ENCODE measurements around the gene RASL12.
"Not testable (repeated sequence)": the region's sequence is repeated elsewhere in the genome, so short reads cannot be mapped to it uniquely, and the experiment has no call there.

RASL12 gene, protein sequence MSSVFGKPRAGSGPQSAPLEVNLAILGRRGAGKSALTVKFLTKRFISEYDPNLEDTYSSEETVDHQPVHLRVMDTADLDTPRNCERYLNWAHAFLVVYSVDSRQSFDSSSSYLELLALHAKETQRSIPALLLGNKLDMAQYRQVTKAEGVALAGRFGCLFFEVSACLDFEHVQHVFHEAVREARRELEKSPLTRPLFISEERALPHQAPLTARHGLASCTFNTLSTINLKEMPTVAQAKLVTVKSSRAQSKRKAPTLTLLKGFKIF

GRCh38 chr15:65067645-65068402 lies at the start of gene RASL12:
Gene RASL12, minus strand, starts transcription at chr15:65067991. Its CDS starts 156 bp downstream, at chr15:65067835.
- no peak for DNase-seq (ENCODE audit: low spot score)

DNA sequence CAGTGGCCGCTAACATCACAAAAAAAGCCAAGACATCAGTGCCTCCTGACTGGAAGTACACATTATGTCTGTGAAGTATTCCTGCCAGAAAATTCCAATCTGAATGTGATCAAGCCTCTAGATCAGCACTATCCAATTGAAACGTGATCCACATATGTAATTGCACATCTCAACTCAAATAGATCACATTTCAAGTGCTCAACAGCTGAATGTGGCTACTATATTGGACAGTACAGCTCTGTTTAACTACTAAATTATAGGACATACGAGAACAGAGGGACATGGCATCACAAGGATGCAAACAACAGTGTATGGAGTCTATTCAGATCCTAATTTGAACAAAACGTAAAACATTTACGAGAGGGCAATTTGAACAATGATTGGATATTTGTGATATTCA lies 47.8 kb upstream of the RASL12 start:
- no peak for DNase-seq (ENCODE audit: low spot score)

- DNase-seq (ENCODE audit: low spot score), result no peak
These were observed 47.3 kb upstream of the RASL12 start, which contains the start of gene UBAP1L for GRCh38 chr15:65115086-65115485. Gene UBAP1L, minus strand, starts transcription at chr15:65115200. Its CDS starts 8,985 bp downstream, at chr15:65106215.

DNA sequence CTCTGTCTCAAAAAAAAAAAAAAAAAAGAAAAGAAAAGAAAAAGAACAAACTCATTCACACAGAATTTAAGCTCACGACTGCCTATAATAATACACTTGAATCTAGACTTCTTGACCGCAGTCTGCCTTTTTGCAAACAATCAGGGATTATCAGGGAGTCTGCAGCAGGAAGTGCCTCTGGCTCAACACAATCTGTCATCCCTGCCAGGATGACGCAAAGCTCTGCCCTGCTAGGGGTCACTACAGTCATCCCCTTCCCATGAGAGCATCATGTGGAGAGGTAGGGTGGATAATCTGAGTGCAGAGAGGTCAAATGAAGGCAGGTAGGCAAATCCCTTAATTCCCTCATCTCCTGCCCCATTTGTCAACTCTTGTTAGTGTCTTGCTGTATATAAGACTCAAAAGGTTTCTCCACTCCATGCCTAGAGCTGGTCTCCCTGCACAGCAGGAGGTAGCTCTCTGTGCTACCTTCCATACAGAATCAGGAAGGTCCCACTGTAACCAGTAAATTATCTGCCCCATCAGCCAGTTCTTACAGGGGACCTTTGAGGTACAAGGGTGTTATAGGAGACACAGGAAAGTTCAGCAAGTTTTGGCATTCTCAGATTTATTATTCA lies 43.0 kb upstream of the RASL12 start:
- no peak for DNase-seq (ENCODE audit: low spot score)

- no peak for DNase-seq (ENCODE audit: low spot score)
These were observed 38.3 kb upstream of the RASL12 start for GRCh38 chr15:65106011-65106590.

DNA sequence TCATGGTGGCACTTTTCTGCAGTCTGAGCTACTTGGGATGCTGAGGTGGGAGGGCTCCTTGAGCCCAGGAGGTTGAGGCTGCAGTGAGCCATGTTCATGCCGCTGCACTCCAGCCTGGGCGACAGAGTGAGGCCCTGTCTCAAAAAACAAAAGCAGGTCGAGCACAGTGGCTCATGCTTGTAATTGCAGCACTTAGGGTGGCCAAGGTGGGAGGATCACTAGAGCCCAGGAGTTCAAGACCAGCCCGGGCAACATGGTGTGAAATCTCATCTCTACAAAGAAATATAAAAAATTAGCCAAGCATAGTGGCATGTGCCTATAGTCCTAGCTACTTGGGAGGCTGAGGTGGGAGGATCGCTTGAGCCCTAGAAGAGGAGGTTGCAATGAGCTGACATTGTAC lies 37.2 kb upstream of the RASL12 start:
- DNase-seq (ENCODE audit: low spot score), result no peak

GRCh38 chr15:65102912-65103311 lies 35.1 kb upstream of the RASL12 start:
- DNase-seq (ENCODE audit: low spot score), result no peak

DNA sequence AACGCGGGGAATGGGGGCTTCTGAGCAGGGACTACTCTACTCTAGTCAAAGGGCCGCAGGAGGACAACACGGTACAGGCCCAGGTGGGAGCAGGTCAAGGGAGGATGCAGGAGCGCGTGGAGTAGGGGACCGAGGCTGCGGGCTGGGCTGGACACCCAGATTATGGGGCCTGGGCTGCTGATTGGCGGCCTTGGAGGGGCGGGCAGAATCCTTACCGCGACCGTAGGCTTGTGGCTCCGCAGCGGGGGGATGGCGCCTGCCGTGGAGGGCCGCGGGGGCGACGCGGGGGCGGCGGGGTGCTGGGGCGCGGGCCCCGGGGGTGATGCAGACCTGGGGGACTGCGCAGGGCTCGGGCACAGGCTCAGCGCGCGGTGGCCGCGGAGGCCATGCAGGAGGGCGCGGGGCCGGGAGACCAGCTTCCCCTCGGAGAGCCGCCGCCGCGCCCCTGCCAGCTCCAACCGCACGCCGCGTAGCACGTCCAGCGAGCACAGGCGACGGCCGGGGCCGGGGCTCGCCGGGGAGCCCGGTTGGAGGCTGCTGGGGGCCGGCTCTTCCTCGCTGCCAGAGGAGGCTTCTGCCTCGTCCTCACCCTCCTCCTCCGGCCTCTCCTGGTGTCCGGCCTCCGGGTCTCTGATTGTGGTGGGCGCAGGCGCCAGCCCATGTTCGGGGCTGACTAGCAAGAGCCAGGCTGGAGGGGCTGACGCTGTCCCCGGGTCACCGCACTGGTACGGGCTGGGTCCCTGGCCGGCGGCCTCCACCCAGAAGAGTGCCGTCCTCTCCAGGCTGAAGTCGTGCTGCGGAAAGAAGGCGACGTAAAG lies 34.3 kb upstream of the RASL12 start:
- DNase-seq (ENCODE audit: low spot score), result no peak

GRCh38 chr15:65101411-65101890 lies 33.7 kb upstream of the RASL12 start:
- DNase-seq (ENCODE audit: low spot score), result peak; percentile 47

DNA sequence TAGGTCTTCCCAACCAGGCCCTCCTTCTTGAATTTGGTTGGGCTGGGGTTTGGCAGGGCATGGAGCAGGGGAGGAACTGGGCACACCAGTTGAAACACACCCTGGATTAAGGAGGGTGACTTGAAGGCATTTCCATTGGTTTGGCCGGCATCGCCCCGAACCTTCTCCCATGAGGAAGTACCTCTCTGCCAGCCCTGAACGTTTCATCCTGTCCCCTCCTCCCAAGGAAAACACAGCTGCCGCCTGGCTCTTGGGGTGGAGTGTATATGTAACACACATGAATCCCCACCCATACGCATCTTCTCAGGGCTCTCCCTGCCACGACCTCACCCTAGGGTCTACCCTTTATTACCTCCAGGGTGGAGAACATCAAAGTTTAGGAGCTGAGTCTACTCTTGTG lies 32.7 kb upstream of the RASL12 start:
- no peak for DNase-seq (ENCODE audit: low spot score)

DNA sequence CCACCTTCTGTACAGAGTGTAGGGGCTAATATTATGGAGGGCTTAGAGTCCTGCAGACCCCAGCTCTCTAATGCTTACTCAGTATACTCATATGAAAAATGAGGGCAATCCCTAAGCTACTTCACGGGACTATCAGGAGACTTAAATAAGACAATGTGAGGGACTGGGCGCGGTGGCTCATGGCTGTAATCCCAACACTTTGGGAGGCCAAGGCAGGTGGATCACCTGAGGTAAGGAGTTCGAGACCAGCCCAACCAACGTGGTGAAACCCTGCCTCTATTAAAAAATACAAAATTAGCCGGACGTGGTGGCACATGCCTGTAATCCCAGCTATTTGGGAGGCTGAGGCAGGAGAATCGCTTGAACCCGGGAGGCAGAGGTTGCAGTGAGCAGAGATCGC lies 32.0 kb upstream of the RASL12 start:
- DNase-seq (ENCODE audit: low spot score), result not testable (repeated sequence)

- no peak for DNase-seq (ENCODE audit: low spot score)
These were observed 31.5 kb upstream of the RASL12 start for GRCh38 chr15:65099336-65099735.

GRCh38 chr15:65097651-65098263 lies 30.0 kb upstream of the RASL12 start:
- no peak for DNase-seq (ENCODE audit: low spot score)

DNA sequence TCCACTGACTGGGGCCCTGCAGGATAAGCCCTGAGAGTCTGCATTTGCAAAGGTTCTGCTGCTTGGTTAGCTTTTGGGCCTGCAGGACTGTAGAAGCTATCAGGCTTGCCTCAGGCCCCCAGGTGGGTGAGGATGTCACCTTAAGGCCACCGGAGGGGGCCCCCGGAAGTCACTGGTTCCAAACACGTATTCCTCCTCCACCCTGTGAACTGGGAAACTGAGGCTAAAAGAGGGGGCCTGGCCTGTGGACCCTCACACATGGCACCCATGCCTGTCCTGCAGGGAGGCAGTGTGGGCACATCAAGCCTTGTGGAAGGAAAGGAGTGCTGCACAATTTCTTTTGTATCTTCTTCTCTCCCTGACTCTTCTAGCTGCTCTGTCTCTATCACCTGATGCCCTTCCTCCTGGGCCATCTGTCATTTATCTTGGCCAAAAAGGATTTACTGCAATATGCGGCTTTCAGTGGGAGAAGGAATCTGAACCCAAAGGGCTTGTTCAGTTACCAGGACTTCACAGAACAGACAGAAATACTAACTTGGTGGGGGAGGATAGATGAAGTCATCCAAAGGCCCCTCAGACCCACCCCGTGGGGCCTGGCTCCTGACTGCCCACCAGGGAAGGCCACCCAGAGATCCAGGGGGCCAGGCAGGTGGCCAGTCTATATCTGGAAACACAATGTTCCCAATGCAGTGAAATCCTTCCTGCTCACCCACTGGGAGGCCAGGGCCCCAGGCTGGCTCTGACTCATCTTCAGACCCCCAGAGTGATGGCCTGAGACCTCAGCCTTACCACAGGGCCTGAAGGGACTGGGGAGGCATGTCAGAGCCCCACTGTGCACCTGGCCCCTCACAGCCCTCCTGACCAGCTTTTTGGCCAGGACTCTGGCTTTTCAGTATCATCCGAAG lies 28.9 kb upstream of the RASL12 start:
- no peak for DNase-seq (ENCODE audit: low spot score)

GRCh38 chr15:65095747-65096104 lies 27.9 kb upstream of the RASL12 start:
- DNase-seq (ENCODE audit: low spot score), result no peak

DNA sequence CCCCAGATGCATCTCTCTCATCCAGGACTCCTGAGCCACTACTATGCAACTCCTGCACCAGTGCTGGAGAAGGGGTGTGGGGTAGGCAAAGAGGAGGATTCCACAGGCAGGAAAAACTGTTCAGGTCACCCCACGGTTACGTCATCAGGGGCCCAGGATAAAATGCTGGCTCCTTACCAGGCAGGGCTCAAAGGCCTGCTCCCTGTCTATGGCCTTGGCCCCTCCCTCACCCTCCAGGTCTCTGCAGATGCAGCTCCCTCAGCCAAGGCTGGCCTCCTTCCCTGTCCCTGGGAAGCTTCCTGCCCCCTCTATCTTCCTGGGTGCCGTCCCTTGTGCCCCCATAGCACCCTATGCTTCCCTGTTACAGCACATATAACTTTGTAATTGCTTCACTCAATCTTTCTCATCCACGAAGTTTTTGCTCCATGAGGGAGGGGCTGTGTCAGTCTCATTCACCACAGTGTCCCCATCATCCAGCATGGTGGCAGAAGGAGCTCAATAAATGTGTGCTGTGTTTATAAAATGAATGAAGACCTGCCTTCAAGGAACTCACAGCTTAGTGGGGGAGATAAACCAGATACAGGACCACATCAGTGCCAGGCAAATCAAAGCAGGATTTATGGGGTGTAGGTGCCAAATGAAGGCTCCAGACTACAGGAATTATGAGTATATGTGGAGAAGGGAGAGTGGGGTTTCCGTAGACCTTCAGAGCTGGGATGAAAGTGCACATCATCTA lies 27.4 kb upstream of the RASL12 start:
- DNase-seq (ENCODE audit: low spot score), result no peak

DNA sequence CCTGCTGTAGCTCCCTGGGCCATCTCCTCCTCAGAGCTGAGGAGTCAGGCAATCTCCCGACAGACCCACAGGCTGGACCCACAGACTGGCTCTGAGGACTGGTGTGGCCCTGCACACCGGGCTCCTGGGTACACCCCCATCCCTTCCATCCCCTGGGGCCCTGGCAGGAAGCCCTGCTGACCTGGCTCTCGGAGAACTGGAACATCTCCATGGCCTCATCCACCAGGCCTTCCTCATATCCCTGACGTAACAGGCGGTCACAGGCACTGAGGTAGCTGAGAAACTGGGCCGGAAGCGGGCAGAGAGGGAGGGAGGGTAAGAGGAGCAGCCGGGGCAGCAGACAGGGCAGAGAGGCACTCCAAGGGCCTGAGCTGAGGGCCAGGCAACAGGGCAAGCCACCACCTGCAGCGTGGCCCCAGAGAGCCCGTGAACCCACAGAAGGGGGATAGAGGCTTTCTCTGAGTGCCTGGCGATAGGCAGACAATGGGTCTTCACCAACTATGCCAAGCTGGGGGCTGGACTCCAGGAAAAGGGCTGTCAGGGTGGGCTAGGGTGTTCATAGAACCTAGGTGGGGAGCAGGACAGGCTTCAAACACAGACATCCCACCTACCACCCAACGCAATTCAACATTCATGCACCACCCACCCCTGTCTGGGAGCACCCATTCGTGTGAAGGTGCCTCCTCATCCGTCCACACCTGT lies 26.7 kb upstream of the RASL12 start:
- no peak for DNase-seq (ENCODE audit: low spot score)

DNA sequence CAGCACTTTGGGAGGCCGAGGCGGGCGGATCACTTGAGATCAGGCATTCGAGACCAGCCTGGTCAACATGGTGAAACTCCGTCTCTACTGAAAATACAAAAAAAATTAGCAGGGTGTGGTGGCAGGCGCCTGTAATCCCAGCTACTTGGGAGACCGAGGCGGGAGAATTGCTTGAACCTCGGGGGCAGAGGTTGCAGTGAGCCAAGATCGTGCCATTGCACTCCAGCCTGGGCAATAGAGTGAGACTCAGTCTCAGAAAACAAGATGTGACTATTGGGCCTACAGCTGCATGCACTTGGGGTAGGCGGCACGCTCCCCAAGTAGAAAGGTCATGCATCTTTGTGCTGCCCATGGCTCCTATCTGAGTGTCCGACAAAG lies 26.0 kb upstream of the RASL12 start:
- not testable (repeated sequence) for DNase-seq (ENCODE audit: low spot score)

Data from globus pallidus (tissue), 1 donor.